Stimulated activated naive CD8-positive, alpha-beta T cell treated with anti-CD3 and anti-CD28 coated beads, Interleukin-15, Interleukin-2, amounts not matched to agents 100 ng/mL and 50 ng/mL, for 24 hours (primary cell): ENCODE results near the gene TNPO1.
"Not testable (repeated sequence)": the region's sequence is repeated elsewhere in the genome, so short reads cannot be mapped to it uniquely, and the experiment has no call there.

Experiments
- H3K27ac Mint-ChIP-seq: one replicate; pipeline ENCODE4 v1.8.0; 2021; ENCODE audit warnings: mild to moderate bottlenecking, mixed read lengths
- H3K27me3 Mint-ChIP-seq: one replicate; pipeline ENCODE4 v1.8.0; 2021; ENCODE audit warnings: mixed read lengths
- H3K36me3 Mint-ChIP-seq: one replicate; pipeline ENCODE4 v1.8.0; 2021; ENCODE audit warnings: low read depth, mixed read lengths
- H3K4me1 Mint-ChIP-seq: one replicate; pipeline ENCODE4 v1.8.0; 2021; ENCODE audit warnings: low read depth, mixed read lengths
- H3K4me3 Mint-ChIP-seq: one replicate; pipeline ENCODE4 v1.8.0; 2021; ENCODE audit warnings: mild to moderate bottlenecking, mixed read lengths
- H3K9me3 Mint-ChIP-seq: one replicate; pipeline ENCODE4 v1.8.0; 2021; ENCODE audit warnings: mixed read lengths

TNPO1 gene

GRCh38 chr5:72917371-72917776 lies 100.9 kb downstream of the TNPO1 start:
- H3K9me3 Mint-ChIP-seq: no peaks in the 10 kb centered on the region
- no peaks in the 10 kb centered on the region for H3K27me3 Mint-ChIP-seq
- H3K4me3 Mint-ChIP-seq: no peak overlapping the region
- H3K27ac Mint-ChIP-seq: no peak overlapping the region
- H3K4me1 Mint-ChIP-seq: no peaks in the 10 kb centered on the region
- H3K36me3 Mint-ChIP-seq: no peaks in the 10 kb centered on the region

- Mint-ChIP-seq H3K4me1 (no peaks in the 10 kb centered on the region), H3K27ac (no peak overlapping the region), H3K27me3 (no peaks in the 10 kb centered on the region), H3K36me3 (no peaks in the 10 kb centered on the region), H3K4me3 (no peak overlapping the region), H3K9me3 (no peaks in the 10 kb centered on the region)
Observed at GRCh38 chr5:72920690-72921502, 104.4 kb downstream of the TNPO1 start.

GRCh38 chr5:72921886-72922285 lies 105.4 kb downstream of the TNPO1 start:
- no peaks in the 10 kb centered on the region for H3K9me3 Mint-ChIP-seq
- no peaks in the 10 kb centered on the region for H3K4me1 Mint-ChIP-seq
- no peaks in the 10 kb centered on the region for H3K27me3 Mint-ChIP-seq
- no peak overlapping the region for H3K27ac Mint-ChIP-seq
- H3K4me3 Mint-ChIP-seq: no peak overlapping the region
- H3K36me3 Mint-ChIP-seq: no peaks in the 10 kb centered on the region

- H3K9me3 Mint-ChIP-seq: no peaks in the 10 kb centered on the region
- H3K27me3 Mint-ChIP-seq: no peaks in the 10 kb centered on the region
- H3K27ac Mint-ChIP-seq: no peak overlapping the region
- no peak overlapping the region for H3K4me3 Mint-ChIP-seq
- H3K36me3 Mint-ChIP-seq: no peaks in the 10 kb centered on the region
- no peaks in the 10 kb centered on the region for H3K4me1 Mint-ChIP-seq
Observed at GRCh38 chr5:72922422-72922821, 106.0 kb downstream of the TNPO1 start.

GRCh38 chr5:72925336-72926010 lies 109.0 kb downstream of the TNPO1 start:
- Mint-ChIP-seq H3K4me1 (no peaks in the 10 kb centered on the region), H3K27ac (no peak overlapping the region), H3K36me3 (no peaks in the 10 kb centered on the region), H3K27me3 (no peaks in the 10 kb centered on the region), H3K4me3 (no peak overlapping the region), H3K9me3 (no peaks in the 10 kb centered on the region)

- H3K4me3 Mint-ChIP-seq, H3K9me3 Mint-ChIP-seq, H3K36me3 Mint-ChIP-seq: not testable (repeated sequence)
Observed at GRCh38 chr5:72932686-72933085, 116.2 kb downstream of the TNPO1 start.

GRCh38 chr5:72934953-72935725 lies 118.7 kb downstream of the TNPO1 start:
- H3K4me1 Mint-ChIP-seq, H3K4me3 Mint-ChIP-seq, H3K27ac Mint-ChIP-seq, H3K9me3 Mint-ChIP-seq, H3K36me3 Mint-ChIP-seq: not testable (repeated sequence)
- peaks cover 61% of the 10 kb centered on the region for H3K27me3 Mint-ChIP-seq

More at GRCh38 chr5:72932686-72933085, 116.2 kb downstream of the TNPO1 start:
- H3K27me3 Mint-ChIP-seq: peaks cover 38% of the 10 kb centered on the region
- not testable (repeated sequence) for H3K27ac Mint-ChIP-seq, H3K4me1 Mint-ChIP-seq

GRCh38 chr5:72936893-72937292 lies 120.4 kb downstream of the TNPO1 start:
- H3K27ac Mint-ChIP-seq: no peak overlapping the region
- no peaks in the 10 kb centered on the region for H3K36me3 Mint-ChIP-seq
- no peak overlapping the region for H3K4me3 Mint-ChIP-seq
- H3K27me3 Mint-ChIP-seq: peaks cover 60% of the 10 kb centered on the region
- H3K4me1 Mint-ChIP-seq: no peaks in the 10 kb centered on the region
- no peaks in the 10 kb centered on the region for H3K9me3 Mint-ChIP-seq

- Mint-ChIP-seq H3K36me3 (no peaks in the 10 kb centered on the region), H3K4me1 (no peaks in the 10 kb centered on the region), H3K4me3 (no peak overlapping the region), H3K27me3 (peaks cover 58% of the 10 kb centered on the region), H3K27ac (no peak overlapping the region), H3K9me3 (no peaks in the 10 kb centered on the region)
Observed at GRCh38 chr5:72937517-72938061, 121.1 kb downstream of the TNPO1 start.

GRCh38 chr5:72938206-72938605 lies 121.7 kb downstream of the TNPO1 start:
- Mint-ChIP-seq H3K4me3 (no peak overlapping the region), H3K27me3 (peaks cover 52% of the 10 kb centered on the region), H3K36me3 (no peaks in the 10 kb centered on the region), H3K27ac (no peak overlapping the region), H3K4me1 (no peaks in the 10 kb centered on the region), H3K9me3 (no peaks in the 10 kb centered on the region)

- H3K27me3 Mint-ChIP-seq: peaks cover 48% of the 10 kb centered on the region
- no peaks in the 10 kb centered on the region for H3K9me3 Mint-ChIP-seq
Observed at GRCh38 chr5:72940082-72940481, 123.6 kb downstream of the TNPO1 start.

GRCh38 chr5:72943307-72943706 lies 126.8 kb downstream of the TNPO1 start:
- Mint-ChIP-seq H3K4me3 (no peak overlapping the region), H3K27ac (no peak overlapping the region), H3K27me3 (peaks cover 40% of the 10 kb centered on the region)

More at GRCh38 chr5:72940082-72940481, 123.6 kb downstream of the TNPO1 start:
- Mint-ChIP-seq H3K27ac (no peak overlapping the region), H3K4me1 (no peaks in the 10 kb centered on the region), H3K4me3 (no peak overlapping the region), H3K36me3 (no peaks in the 10 kb centered on the region)

GRCh38 chr5:72947498-72947897 lies 131.0 kb downstream of the TNPO1 start:
- Mint-ChIP-seq H3K27me3 (peaks cover 42% of the 10 kb centered on the region), H3K4me3 (no peak overlapping the region), H3K27ac (no peak overlapping the region), H3K4me1 (no peaks in the 10 kb centered on the region), H3K9me3 (no peaks in the 10 kb centered on the region), H3K36me3 (no peaks in the 10 kb centered on the region)

More at GRCh38 chr5:72943307-72943706, 126.8 kb downstream of the TNPO1 start:
- no peaks in the 10 kb centered on the region for H3K4me1 Mint-ChIP-seq
- no peaks in the 10 kb centered on the region for H3K9me3 Mint-ChIP-seq
- no peaks in the 10 kb centered on the region for H3K36me3 Mint-ChIP-seq

GRCh38 chr5:72949481-72949880 lies 133.0 kb downstream of the TNPO1 start:
- no peaks in the 10 kb centered on the region for H3K36me3 Mint-ChIP-seq
- H3K4me1 Mint-ChIP-seq: no peaks in the 10 kb centered on the region
- H3K27me3 Mint-ChIP-seq: peaks cover 52% of the 10 kb centered on the region

More at GRCh38 chr5:72949481-72949880, 133.0 kb downstream of the TNPO1 start:
- Mint-ChIP-seq H3K27ac (no peak overlapping the region), H3K4me3 (no peak overlapping the region), H3K9me3 (no peaks in the 10 kb centered on the region)
